ENCODE measurements around the gene ZBTB32.
"Not testable (repeated sequence)": the region's sequence is repeated elsewhere in the genome, so short reads cannot be mapped to it uniquely, and the experiment has no call there.

The ZBTB32 gene

DNA sequence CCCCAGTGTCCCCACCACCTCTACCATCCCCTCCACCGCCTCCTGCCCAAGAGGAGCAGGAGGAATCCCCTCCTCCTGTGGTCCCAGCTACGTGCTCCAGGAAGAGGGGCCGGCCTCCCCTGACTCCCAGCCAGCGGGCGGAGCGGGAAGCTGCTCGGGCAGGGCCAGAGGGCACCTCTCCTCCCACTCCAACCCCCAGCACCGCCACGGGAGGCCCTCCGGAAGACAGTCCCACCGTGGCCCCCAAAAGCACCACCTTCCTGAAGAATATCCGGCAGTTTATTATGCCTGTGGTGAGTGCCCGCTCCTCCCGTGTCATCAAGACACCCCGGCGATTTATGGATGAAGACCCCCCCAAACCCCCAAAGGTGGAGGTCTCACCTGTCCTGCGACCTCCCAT is 16.3 kb downstream of the ZBTB32 start:
- DNase-seq (ENCODE audit: insufficient read length, low spot score) (no peak), FAIRE-seq (no peak)

DNA sequence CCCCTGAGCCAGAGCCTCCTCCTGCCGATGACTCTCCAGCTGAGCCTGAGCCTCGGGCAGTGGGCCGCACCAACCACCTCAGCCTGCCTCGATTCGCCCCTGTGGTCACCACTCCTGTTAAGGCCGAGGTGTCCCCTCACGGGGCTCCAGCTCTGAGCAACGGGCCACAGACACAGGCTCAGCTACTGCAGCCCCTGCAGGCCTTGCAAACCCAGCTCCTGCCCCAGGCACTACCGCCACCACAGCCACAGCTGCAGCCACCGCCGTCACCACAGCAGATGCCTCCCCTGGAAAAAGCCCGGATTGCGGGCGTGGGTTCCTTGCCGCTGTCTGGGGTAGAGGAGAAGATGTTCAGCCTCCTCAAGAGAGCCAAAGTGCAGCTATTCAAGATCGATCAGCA is 17.0 kb downstream of the ZBTB32 start:
- FAIRE-seq (no peak), DNase-seq (ENCODE audit: insufficient read length, low spot score) (no peak)
- TF ChIP-seq POLR2A (IDR thresholded peaks at IDR 0.05; ENCODE audit: low read depth, low read length) = no peak

More for the DNA sequence above, 16.3 kb downstream of the ZBTB32 start:
- TF ChIP-seq POLR2A (IDR thresholded peaks at IDR 0.05; ENCODE audit: low read depth, low read length) = no peak

DNA sequence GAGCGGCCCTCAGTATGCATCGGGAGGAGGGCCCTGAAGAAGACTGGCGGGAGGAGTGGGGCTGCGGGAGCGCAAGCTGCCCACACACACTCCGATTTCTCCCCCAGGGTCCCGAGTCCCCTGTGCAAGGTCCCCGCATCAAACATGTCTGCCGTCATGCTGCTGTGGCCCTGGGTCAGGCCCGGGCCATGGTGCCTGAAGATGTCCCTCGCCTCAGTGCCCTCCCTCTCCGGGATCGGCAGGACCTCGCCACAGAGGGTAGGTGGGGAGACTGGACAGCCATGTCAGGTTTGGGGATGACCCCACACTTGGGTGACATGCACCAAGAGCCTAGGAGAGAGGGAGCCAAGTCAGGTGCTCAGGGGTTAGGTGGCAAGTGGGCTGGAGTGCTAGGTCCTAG is 18.1 kb downstream of the ZBTB32 start:
- no peak for TF ChIP-seq POLR2A (IDR thresholded peaks at IDR 0.05; ENCODE audit: low read depth, low read length)
- FAIRE-seq (no peak), DNase-seq (ENCODE audit: insufficient read length, low spot score) (no peak)

DNA sequence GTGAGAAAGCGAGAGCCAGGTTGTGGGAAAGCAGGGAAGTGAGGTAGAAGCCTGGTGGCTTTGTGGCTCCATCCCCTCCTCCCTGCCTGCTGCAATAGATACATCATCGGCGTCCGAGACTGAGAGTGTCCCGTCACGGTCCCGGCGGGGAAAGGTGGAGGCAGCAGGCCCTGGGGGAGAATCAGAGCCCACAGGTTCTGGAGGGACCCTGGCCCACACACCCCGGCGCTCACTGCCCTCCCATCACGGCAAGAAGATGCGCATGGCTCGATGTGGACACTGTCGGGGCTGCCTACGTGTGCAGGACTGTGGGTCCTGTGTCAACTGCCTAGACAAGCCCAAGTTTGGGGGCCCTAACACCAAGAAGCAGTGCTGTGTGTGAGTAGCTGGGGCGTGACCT is 18.5 kb downstream of the ZBTB32 start:
- TF ChIP-seq POLR2A (IDR thresholded peaks at IDR 0.05; ENCODE audit: low read depth, low read length) = no peak
- FAIRE-seq = no peak
- no peak for DNase-seq (ENCODE audit: insufficient read length, low spot score)

DNA sequence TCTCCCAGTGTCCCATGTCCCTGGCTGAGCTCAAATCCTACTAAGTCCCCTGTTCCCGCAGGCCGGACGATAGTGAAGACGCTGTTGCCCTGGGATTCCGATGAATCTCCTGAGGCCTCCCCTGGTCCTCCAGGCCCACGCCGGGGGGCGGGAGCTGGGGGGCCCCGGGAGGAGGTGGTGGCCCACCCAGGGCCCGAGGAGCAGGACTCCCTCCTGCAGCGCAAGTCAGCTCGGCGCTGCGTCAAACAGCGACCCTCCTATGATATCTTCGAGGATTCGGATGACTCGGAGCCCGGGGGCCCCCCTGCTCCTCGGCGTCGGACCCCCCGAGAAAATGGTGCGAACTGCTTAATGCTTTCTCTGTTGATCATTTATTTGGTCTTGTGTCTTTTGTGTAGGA is 19.3 kb downstream of the ZBTB32 start:
- TF ChIP-seq POLR2A (IDR thresholded peaks at IDR 0.05; ENCODE audit: low read depth, low read length) = no peak
- no peak for FAIRE-seq
- no peak for DNase-seq (ENCODE audit: insufficient read length, low spot score)

DNA sequence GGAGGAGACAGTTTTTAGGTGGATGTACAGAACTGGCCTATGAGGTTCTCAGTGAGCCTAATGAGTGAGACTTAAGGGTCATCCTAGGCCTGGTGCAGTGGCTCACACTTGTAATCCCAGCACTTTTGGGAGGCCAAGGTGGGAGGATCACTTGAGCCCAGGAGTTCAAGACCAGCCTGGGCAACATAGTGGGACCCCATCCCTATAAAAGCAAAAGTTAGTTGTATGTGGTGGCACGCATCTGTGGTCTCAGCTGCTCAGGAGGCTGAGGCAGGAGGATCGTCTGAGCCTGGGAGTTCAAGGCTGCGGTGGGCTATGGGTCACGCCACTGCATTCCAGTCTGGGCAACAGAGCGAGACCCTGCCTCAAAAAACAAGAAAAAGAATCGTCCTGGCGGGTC is 19.8 kb downstream of the ZBTB32 start:
- not testable (repeated sequence) for FAIRE-seq; DNase-seq (ENCODE audit: insufficient read length, low spot score)

DNA sequence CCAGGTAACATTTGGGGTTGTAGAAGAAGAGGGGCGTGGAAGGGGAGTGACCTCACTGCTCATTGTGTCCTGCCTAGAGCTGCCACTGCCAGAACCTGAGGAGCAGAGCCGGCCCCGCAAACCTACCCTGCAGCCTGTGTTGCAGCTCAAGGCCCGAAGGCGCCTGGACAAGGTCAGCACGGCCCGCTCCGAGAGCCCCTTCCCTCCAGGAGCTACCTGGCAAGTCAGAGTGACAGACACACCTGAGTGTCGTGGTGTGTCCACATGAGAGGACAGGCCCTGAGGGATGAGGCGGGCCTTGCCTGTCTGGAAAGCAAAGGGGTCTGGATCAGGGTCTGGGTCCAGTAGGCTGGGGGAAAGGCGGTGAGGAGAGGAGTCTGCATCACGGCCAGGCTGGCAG is 20.2 kb downstream of the ZBTB32 start:
- TF ChIP-seq POLR2A (IDR thresholded peaks at IDR 0.05; ENCODE audit: low read depth, low read length) = no peak
- no peak for FAIRE-seq

DNA sequence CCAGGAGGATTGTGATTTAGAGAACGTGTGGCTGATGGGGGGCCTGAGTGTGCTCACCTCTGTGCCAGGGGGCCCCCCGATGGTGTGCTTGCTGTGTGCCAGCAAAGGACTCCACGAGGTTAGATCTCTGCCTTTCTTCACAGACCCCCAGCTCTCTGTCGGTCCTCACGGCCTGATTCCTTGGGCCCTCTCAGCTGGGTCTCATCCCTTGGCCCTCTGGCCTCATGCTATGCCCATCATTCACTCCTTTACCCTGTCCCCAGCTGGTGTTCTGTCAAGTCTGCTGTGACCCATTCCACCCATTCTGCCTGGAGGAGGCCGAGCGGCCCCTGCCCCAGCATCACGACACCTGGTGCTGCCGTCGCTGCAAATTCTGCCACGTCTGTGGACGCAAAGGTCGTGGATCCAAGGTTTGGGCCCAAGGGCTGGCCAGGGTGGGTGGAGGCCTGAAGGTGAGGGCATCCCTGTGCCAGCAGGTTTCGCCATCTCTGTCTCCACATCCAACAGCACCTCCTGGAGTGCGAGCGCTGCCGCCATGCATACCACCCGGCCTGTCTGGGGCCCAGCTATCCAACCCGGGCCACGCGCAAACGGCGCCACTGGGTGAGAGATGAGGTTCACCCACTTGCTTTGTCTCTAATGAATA is 21.0 kb downstream of the ZBTB32 start:
- no peak for FAIRE-seq
- DNase-seq (ENCODE audit: insufficient read length, low spot score) = no peak
- no peak for TF ChIP-seq POLR2A (IDR thresholded peaks at IDR 0.05; ENCODE audit: low read depth, low read length)

More for the DNA sequence above, 20.2 kb downstream of the ZBTB32 start:
- no peak for DNase-seq (ENCODE audit: insufficient read length, low spot score)

DNA sequence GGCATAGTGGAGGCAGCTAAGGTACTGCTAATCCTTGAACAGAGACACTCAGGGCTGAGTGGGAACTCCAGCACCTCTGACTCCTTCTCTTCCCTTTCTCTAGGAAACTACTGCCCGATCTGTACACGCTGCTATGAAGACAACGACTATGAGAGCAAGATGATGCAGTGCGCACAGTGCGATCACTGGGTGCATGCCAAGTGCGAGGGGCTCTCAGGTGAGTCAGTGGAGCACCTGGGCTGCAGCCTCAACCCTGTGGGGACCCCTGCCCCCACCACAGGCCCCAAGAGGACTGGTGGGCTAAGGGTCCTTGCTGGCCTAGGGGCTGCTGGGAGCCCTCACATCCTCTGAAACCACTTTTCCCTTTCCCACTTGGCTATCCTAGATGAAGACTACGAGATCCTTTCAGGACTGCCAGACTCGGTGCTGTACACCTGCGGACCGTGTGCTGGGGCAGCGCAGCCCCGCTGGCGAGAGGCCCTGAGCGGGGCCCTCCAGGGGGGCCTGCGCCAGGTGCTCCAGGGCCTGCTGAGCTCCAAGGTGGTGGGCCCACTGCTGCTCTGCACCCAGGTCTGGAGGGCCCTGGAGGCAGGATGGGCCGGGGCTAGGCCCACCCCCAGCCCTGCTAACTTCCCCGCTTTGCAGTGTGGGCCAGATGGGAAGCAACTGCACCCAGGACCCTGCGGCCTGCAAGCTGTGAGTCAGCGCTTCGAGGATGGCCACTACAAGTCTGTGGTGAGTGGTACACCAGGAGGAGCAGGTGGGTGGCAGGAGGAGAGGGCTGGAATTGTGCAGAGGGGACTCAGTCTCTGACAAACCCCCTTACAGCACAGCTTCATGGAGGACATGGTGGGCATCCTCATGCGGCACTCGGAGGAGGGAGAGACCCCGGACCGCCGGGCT is 22.9 kb downstream of the ZBTB32 start:
- TF ChIP-seq POLR2A (IDR thresholded peaks at IDR 0.05; ENCODE audit: low read depth, low read length) = no peak
- FAIRE-seq (no peak), DNase-seq (ENCODE audit: insufficient read length, low spot score) (no peak)

DNA sequence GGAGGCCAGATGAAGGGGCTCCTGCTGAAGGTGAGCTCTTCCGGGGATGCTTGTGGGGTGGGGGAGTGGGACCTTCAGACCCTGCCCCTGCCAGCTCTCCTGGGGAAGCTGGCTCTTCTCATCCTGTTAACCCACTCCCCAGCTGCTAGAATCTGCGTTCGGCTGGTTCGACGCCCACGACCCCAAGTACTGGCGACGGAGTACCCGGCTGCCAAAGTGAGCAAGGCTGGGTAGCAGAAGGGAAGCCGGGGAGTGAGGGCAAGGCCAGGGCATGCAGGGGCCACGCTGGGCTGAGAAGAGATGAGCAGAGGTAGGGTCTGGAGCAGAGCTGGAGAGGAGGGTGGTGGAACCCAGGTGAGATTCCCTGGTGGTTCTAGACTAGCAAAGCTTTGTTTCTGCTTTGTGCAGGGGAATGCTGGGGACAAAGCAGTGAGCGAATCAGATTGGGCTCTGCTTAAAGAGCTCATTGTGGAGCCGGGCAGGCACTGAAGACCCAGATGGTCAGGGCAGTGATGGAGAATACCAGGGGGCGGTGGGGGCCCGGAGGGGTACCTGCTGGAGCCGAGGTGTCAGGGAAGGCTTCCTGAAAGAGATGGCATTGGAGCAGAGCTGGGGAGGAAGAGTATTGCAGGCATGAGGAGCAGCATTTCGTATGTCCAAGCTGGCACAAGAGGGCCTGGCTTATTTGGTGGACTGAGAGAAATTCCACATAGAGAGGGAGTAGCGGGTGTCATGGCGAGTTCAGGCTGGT is 23.8 kb downstream of the ZBTB32 start:
- DNase-seq (ENCODE audit: insufficient read length, low spot score) = no peak
- no peak for FAIRE-seq
- TF ChIP-seq POLR2A (IDR thresholded peaks at IDR 0.05; ENCODE audit: low read depth, low read length) = no peak

DNA sequence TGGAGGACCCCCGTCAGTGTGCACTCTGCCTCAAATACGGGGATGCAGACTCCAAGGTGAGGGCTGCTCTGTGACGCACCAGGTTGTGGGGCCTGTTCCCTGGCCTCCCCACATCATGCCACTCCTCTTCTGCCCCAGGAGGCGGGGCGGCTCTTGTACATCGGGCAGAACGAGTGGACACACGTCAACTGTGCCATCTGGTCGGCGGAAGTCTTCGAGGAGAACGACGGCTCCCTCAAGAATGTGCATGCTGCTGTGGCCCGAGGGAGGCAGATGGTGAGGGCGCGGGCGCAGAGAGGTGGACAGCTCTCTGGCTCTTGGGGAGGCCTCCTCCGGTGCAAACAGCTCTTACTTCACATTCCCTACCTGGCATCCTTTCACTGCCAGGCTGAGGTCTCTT is 24.7 kb downstream of the ZBTB32 start:
- FAIRE-seq (no peak), DNase-seq (ENCODE audit: insufficient read length, low spot score) (no peak)
- no peak for TF ChIP-seq POLR2A (IDR thresholded peaks at IDR 0.05; ENCODE audit: low read depth, low read length)

DNA sequence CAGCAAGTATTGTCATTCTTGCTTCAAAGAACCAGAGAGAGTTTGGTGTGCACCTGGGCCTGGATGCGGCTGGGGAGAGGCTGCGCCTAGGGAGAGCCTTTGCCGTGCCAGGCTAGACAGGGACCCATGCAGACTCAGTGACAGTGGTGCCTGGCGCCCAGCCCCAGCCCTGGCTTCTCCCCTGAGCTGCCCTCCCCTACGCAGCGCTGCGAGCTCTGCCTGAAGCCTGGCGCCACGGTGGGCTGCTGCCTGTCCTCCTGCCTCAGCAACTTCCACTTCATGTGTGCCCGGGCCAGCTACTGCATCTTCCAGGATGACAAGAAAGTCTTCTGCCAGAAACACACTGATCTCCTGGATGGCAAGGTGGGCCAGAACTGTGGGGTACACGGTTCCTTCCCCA is 25.4 kb downstream of the ZBTB32 start:
- TF ChIP-seq POLR2A (IDR thresholded peaks at IDR 0.05; ENCODE audit: low read depth, low read length) = no peak
- DNase-seq (ENCODE audit: insufficient read length, low spot score) (no peak), FAIRE-seq (no peak)

DNA sequence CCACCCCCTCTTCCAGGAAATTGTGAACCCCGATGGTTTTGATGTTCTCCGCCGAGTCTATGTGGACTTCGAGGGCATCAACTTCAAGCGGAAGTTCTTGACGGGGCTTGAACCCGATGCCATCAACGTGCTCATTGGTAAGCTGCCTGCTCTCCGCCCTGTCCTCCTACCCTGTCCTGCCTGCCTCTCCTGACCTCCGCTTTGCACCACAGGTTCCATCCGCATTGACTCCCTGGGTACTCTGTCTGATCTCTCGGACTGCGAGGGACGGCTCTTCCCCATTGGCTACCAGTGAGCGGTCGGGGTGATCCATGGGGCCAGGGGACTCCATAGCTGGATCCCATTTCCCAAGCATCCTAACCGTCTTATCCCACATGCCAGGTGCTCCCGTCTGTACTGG is 26.0 kb downstream of the ZBTB32 start:
- DNase-seq (ENCODE audit: insufficient read length, low spot score) (no peak), FAIRE-seq (no peak)
- TF ChIP-seq POLR2A (IDR thresholded peaks at IDR 0.05; ENCODE audit: low read depth, low read length) = no peak

DNA sequence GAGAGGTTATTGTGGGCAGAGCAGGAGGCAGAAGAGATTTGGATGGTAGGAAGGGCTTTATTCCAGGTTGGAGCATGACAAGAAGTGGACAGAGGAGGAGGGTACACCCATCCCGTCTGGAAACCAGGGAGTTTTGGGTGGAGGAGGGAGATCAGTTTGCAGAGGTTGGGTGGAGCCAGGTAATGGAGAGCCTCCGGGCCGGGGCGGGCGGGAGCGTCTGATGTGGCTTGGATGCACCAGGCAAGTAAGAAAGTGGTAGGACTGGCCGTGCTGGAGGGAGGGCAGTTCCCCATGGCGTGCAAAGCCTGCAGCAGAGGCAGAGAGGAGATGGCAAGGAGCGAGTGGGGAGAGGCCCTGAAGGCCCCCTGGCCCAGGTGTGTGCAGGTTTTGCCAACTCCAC is 27.0 kb downstream of the ZBTB32 start:
- FAIRE-seq (no peak), DNase-seq (ENCODE audit: insufficient read length, low spot score) (no peak)
- TF ChIP-seq POLR2A (IDR thresholded peaks at IDR 0.05; ENCODE audit: low read depth, low read length) = no peak

Data from H54 (cell line).